GM23248 (cell line): Measurements from ENCODE around the gene ADAMTSL1.

Experiments used
- EZH2 ChIP-seq: fragments of 200-600 bp; sonication (generic); IDR thresholded peaks from 2 replicates; pipeline ENCODE4 v1.6.1; 2018; ENCODE audit warnings: antibody characterized with exemption, mild to moderate bottlenecking; ENCODE audit not compliant: insufficient read depth, poor library complexity, severe bottlenecking
- EZH2phosphoT487 ChIP-seq: fragments of 200-600 bp; sonication (generic); IDR thresholded peaks from 2 replicates; pipeline ENCODE4 v1.6.1; 2018; ENCODE audit warnings: antibody characterized with exemption, moderate library complexity, mild to moderate bottlenecking, low read depth; ENCODE audit not compliant: insufficient read depth

- TF ChIP-seq EZH2phosphoT487 (no peak), EZH2 (no peak)
These were observed 419.5 kb downstream of the ADAMTSL1 start for GRCh38 chr9:18893491-18893890.
